Thymus (tissue), 2 donors: ENCODE measurements around the gene LRRC45. TPM values are rescaled to one million over a fixed set of nuclear protein-coding genes. Genes with fewer than 3 reads are reported as not detected.

Experiments
- polyA plus RNA-seq: library from polyadenylated mRNA; stranded (reverse); fragments of 200-250 nt; gene quantifications from one replicate; pipeline ENCODE4 v1.2.3, GENCODE V29; 2013
- total RNA-seq: library from RNA; stranded (reverse); fragments of 120-200 nt; gene quantifications from one replicate; pipeline ENCODE4 v1.2.4, GENCODE V29; 2013
- donor health status: healthy.

Gene LRRC45
- total and polyA plus RNA-seq, 2 donors = 15.2 to 20.7 TPM

Other genes starting within 250 kb of the LRRC45 start
- 0.05 TPM for gene GCGR, start 219.2 kb upstream of the LRRC45 start, total RNA-seq
- 0.80 TPM for gene GCGR, start 219.2 kb upstream of the LRRC45 start, polyA plus RNA-seq
- gene MCRIP1, start 190.0 kb upstream of the LRRC45 start, total RNA-seq = 96.2 TPM
- 120 TPM for gene MCRIP1, start 190.0 kb upstream of the LRRC45 start, polyA plus RNA-seq
- gene PPP1R27, start 188.3 kb upstream of the LRRC45 start, total RNA-seq = 0.28 TPM
- gene PPP1R27, start 188.3 kb upstream of the LRRC45 start, polyA plus RNA-seq = 0.94 TPM
- gene P4HB, start 162.8 kb upstream of the LRRC45 start, total RNA-seq = 210 TPM
- 219 TPM for gene P4HB, start 162.8 kb upstream of the LRRC45 start, polyA plus RNA-seq
- gene ARHGDIA, start 152.0 kb upstream of the LRRC45 start, total RNA-seq = 106 TPM
- 189 TPM for gene ARHGDIA, start 152.0 kb upstream of the LRRC45 start, polyA plus RNA-seq
- gene ALYREF, start 131.7 kb upstream of the LRRC45 start, total RNA-seq = 168 TPM
- gene ALYREF, start 131.7 kb upstream of the LRRC45 start, polyA plus RNA-seq = 42.9 TPM
- 108 TPM for gene ANAPC11, start 131.6 kb upstream of the LRRC45 start, total RNA-seq
- gene ANAPC11, start 131.6 kb upstream of the LRRC45 start, polyA plus RNA-seq = 127 TPM
- 1.7 TPM for gene NPB, start 121.1 kb upstream of the LRRC45 start, total RNA-seq
- gene NPB, start 121.1 kb upstream of the LRRC45 start, polyA plus RNA-seq = 3.5 TPM
- gene PCYT2, start 111.9 kb upstream of the LRRC45 start, total RNA-seq = 19.4 TPM
- 37.4 TPM for gene PCYT2, start 111.9 kb upstream of the LRRC45 start, polyA plus RNA-seq
- gene SIRT7, start 105.1 kb upstream of the LRRC45 start, total RNA-seq = 16.1 TPM
- 47.7 TPM for gene SIRT7, start 105.1 kb upstream of the LRRC45 start, polyA plus RNA-seq
- 6.0 TPM for gene MAFG, start 95.6 kb upstream of the LRRC45 start, total RNA-seq
- gene MAFG, start 95.6 kb upstream of the LRRC45 start, polyA plus RNA-seq = 7.3 TPM
- gene PYCR1, start 86.0 kb upstream of the LRRC45 start, total RNA-seq = 16.4 TPM
- gene PYCR1, start 86.0 kb upstream of the LRRC45 start, polyA plus RNA-seq = 2.9 TPM
- gene MYADML2, start 76.1 kb upstream of the LRRC45 start, total RNA-seq = 0.05 TPM
- gene MYADML2, start 76.1 kb upstream of the LRRC45 start, polyA plus RNA-seq = 0.07 TPM
- gene NOTUM, start 62.1 kb upstream of the LRRC45 start, total RNA-seq = 0.66 TPM
- gene NOTUM, start 62.1 kb upstream of the LRRC45 start, polyA plus RNA-seq = 0.25 TPM
- gene ASPSCR1, start 45.7 kb upstream of the LRRC45 start, total RNA-seq = 27.6 TPM
- 57.6 TPM for gene ASPSCR1, start 45.7 kb upstream of the LRRC45 start, polyA plus RNA-seq
- 44.5 TPM for gene CENPX, start 427 bp upstream of the LRRC45 start, total RNA-seq
- 79.7 TPM for gene CENPX, start 427 bp upstream of the LRRC45 start, polyA plus RNA-seq
- gene RAC3, start 8.4 kb downstream of the LRRC45 start, total RNA-seq = 4.7 TPM
- 6.9 TPM for gene RAC3, start 8.4 kb downstream of the LRRC45 start, polyA plus RNA-seq
- 71.2 TPM for gene DCXR, start 14.4 kb downstream of the LRRC45 start, total RNA-seq
- gene DCXR, start 14.4 kb downstream of the LRRC45 start, polyA plus RNA-seq = 101 TPM
- 8.1 TPM for gene RFNG, start 28.5 kb downstream of the LRRC45 start, total RNA-seq
- gene RFNG, start 28.5 kb downstream of the LRRC45 start, polyA plus RNA-seq = 45.4 TPM
- gene GPS1, start 28.6 kb downstream of the LRRC45 start, total RNA-seq = 75.8 TPM
- 98.3 TPM for gene GPS1, start 28.6 kb downstream of the LRRC45 start, polyA plus RNA-seq
- 57.9 TPM for gene DUS1L, start 42.5 kb downstream of the LRRC45 start, total RNA-seq
- gene DUS1L, start 42.5 kb downstream of the LRRC45 start, polyA plus RNA-seq = 147 TPM
- gene FASN, start 74.9 kb downstream of the LRRC45 start, total RNA-seq = 12.3 TPM
- 19.0 TPM for gene FASN, start 74.9 kb downstream of the LRRC45 start, polyA plus RNA-seq
- gene CCDC57, start 189.5 kb downstream of the LRRC45 start, total RNA-seq = 39.3 TPM
- gene CCDC57, start 189.5 kb downstream of the LRRC45 start, polyA plus RNA-seq = 122 TPM
- gene SLC16A3, start 205.7 kb downstream of the LRRC45 start, total RNA-seq = 17.3 TPM
- gene SLC16A3, start 205.7 kb downstream of the LRRC45 start, polyA plus RNA-seq = 30.2 TPM